Fibroblast of mammary gland (primary cell): Measurements from ENCODE around the gene CIB1.

Source experiments
- DNase-seq: peaks from one replicate; pipeline ENCODE4 v3.0.0-alpha.2; 2010; ENCODE audit warnings: low read depth
- H3K4me3 ChIP-seq: 2 replicates; pipeline ENCODE4 v1.5.1; 2011; ENCODE audit warnings: low read depth, mild to moderate bottlenecking, low read length, moderate library complexity; ENCODE audit not compliant: control insufficient read depth
- CTCF ChIP-seq: conservative IDR thresholded peaks from 2 replicates; pipeline ENCODE4 v1.5.1; 2011; ENCODE audit warnings: low read depth, low read length, inconsistent platforms; ENCODE audit not compliant: control insufficient read depth, insufficient read depth

Gene CIB1

GRCh38 chr15:90259524-90259923 is 25.8 kb upstream of the CIB1 start:
- TF ChIP-seq CTCF: no peak
- DNase-seq: peak; percentile 12
- H3K4me3 ChIP-seq: no peak overlapping the region

GRCh38 chr15:90257776-90258175 is 24.0 kb upstream of the CIB1 start:
- DNase-seq: no peak
- no peak for TF ChIP-seq CTCF
- no peak overlapping the region for H3K4me3 ChIP-seq

- H3K4me3 ChIP-seq: peak within 1 kb of the TSS; percentile 63
- peak; percentile 70 for DNase-seq
- no peak for TF ChIP-seq CTCF
Observed at GRCh38 chr15:90249203-90249863, 15.6 kb upstream of the CIB1 start, which contains the start of gene TTLL13. TTLL13 (plus strand) TSS chr15:90249556; CDS start chr15:90250631, 1,075 bp downstream.

- DNase-seq: no peak
- no peak for TF ChIP-seq CTCF
- no peak overlapping the region for H3K4me3 ChIP-seq
Observed at GRCh38 chr15:90248789-90249202, 15.1 kb upstream of the CIB1 start.

- DNase-seq: no peak
- TF ChIP-seq CTCF: no peak
- no peak overlapping the region for H3K4me3 ChIP-seq
Observed at GRCh38 chr15:90243943-90244639, 10.3 kb upstream of the CIB1 start.

- H3K4me3 ChIP-seq: no peak overlapping the region
- TF ChIP-seq CTCF: no peak
- DNase-seq: no peak
Observed at GRCh38 chr15:90241343-90242192, 7.8 kb upstream of the CIB1 start.
